NCI-H2171 (cell line): ENCODE results near the gene PPP1R12B.
"Not testable (repeated sequence)": the region's sequence is repeated elsewhere in the genome, so short reads cannot be mapped to it uniquely, and the experiment has no call there.

ENCODE experiments used
- DNase-seq: peaks from one replicate; lab custom pipeline; 2025; lab: John Stamatoyannopoulos, UW

Gene PPP1R12B

GRCh38 chr1:202439308-202439707 lies 90.8 kb downstream of the PPP1R12B start:
- DNase-seq: no peak

DNA sequence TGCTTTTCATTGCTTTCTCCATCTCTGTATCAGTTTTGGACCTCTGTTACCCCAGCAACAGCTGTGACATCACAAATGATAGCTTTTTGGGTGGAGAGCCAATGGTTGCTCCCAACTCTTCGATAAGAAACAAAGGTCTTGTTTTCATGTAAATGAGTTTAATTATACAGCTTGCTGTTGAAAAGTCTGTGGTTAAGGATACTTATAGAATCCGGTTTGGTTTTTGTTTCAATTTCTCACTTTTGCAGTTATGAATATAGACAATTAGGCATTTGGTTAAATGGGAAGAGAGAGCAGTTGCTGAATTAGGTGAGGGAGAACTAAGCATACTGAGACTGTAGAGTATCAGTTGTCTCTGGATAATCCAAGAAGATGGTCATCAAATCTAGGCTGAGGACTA lies 99.6 kb downstream of the PPP1R12B start:
- DNase-seq: not testable (repeated sequence)

DNA sequence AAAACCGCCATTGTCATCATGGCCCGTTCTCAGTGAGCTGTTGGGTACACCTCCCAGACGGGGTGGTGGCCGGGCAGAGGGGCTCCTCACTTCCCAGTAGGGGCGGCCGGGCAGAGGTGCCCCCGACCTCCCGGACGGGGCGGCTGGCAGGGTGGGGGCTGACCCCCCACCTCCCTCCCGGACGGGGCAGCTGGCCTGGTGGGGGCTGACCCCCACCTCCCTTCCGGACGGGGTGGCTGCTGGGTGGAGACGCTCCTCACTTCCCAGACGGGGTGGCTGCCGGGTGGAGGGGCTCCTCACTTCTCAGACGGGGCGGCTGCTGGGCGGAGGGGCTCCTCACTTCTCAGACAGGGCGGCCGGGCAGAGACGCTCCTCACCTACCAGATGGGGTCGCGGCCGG lies 103.1 kb downstream of the PPP1R12B start:
- DNase-seq: not testable (repeated sequence)

GRCh38 chr1:202452508-202452907 lies 104.0 kb downstream of the PPP1R12B start:
- DNase-seq: no peak

- DNase-seq: not testable (repeated sequence)
Observed at GRCh38 chr1:202456372-202457169, 108.1 kb downstream of the PPP1R12B start.

DNA sequence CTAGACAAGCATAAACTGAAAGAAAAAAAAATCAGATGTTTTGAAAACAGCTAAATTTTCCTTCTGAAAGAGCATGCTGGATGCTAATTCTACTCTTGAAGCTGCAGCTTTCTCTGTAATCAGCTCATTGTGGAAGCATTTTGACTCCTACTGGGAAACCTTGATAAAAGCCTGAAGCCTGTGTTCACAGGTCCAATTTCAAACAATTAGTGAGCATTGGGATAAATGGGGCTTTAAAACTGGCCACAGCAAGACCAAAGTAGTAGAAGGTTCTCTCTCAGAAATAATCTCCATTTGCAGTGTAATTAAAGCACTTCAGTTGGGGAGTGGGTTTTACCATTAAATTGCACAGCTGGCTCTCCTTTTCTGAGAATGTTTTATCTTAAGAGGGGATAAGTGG lies 110.2 kb downstream of the PPP1R12B start:
- DNase-seq: not testable (repeated sequence)

- DNase-seq: not testable (repeated sequence)
Observed at GRCh38 chr1:202459470-202460142, 111.1 kb downstream of the PPP1R12B start.

GRCh38 chr1:202460143-202460495 lies 111.6 kb downstream of the PPP1R12B start:
- DNase-seq: not testable (repeated sequence)

GRCh38 chr1:202462342-202463076 lies 114.0 kb downstream of the PPP1R12B start:
- DNase-seq: no peak

- DNase-seq: peak; percentile 25
Observed at GRCh38 chr1:202464153-202464742, 115.7 kb downstream of the PPP1R12B start.

GRCh38 chr1:202465644-202466270 lies 117.3 kb downstream of the PPP1R12B start:
- not testable (repeated sequence) for DNase-seq

DNA sequence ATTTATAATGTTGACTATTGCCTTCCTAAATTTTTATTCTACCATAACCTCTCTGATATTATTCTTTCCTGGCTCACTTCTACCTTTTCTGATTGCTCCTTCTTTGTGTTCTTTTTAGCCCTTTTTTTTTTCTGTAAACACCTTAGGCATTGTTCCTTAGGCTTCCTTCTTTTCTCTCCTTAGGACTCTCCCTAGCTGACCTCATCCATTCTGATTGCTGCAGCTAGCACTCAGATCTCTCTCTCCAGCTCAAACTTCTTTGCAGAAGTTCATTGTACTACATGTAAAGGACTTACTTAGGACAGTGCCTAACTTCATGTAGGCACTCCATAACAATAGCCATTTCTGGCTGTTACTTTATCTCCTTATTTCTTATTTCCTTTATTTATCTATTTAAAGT lies 117.8 kb downstream of the PPP1R12B start:
- DNase-seq: not testable (repeated sequence)

GRCh38 chr1:202467381-202467780 lies 118.9 kb downstream of the PPP1R12B start:
- not testable (repeated sequence) for DNase-seq

GRCh38 chr1:202468695-202469094 lies 120.2 kb downstream of the PPP1R12B start:
- not testable (repeated sequence) for DNase-seq

DNA sequence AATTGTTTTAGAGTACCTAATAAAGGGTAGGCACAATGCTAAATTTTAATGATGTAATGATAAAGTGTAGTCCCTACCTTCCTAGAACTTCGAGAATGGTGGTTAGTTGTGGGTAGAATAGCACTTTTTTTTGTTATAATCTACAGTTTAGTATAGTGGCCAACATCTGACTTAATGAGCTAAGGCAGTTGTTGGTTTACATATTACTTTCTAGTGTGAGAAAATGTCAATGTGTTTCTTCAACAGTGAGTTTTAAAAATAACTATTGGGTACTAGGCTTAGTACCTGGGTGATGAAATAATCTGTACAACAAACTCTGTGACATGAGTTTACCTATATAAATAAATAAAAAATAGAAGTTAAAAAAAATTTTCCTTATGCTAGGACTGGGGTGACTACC lies 120.6 kb downstream of the PPP1R12B start:
- DNase-seq: not testable (repeated sequence)

DNA sequence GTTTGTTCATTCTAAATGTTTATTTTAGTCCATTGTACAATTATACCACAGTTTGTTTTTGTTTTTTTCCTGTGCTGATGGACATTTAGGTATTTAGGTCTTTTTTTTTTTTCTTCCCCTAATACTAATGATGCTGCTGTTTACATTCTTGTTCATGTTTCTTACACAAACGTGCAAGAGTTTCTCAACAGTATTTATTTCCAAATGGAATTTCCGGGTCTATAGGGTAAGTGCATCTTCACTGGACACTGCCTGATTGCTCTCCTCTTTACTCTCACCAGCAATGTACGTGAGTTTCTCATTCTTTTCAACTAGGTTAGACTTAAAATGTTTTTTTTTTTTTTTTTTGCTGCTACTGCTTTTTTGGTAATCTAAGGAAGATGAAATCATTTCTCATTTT lies 122.7 kb downstream of the PPP1R12B start:
- no peak for DNase-seq

GRCh38 chr1:202472347-202473124 lies 124.0 kb downstream of the PPP1R12B start:
- DNase-seq: not testable (repeated sequence)

GRCh38 chr1:202473266-202474045 lies 125.0 kb downstream of the PPP1R12B start:
- not testable (repeated sequence) for DNase-seq

GRCh38 chr1:202479661-202480060 lies 131.2 kb downstream of the PPP1R12B start:
- not testable (repeated sequence) for DNase-seq

DNA sequence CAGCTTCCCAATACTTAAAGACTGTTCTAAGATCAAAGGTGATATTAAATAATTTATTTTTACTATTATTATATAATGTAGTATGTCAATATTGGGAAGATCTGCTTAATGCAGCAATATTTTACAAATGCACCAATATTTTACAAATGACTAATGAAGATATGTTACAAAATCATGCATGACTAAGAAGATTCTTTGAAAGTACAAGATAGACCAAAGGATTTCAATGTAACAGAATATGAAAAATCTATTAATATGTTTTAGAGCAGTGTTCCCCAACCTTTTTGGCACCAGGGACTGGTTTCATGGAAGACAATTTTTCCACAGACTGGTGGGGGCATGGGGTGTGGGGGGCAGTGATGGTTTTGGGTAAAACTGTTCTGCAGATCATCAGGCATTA lies 132.1 kb downstream of the PPP1R12B start:
- not testable (repeated sequence) for DNase-seq
